WERI-Rb-1 (cell line): Measurements from ENCODE around the gene GALNTL6.

Source experiments
- DNase-seq: peaks from one replicate; pipeline ENCODE4 v3.0.0-alpha.2; 2020
- H3K27ac ChIP-seq: fragments of 250-450 bp; sonication (Bioruptor Pico); 2 replicates; pipeline ENCODE4 v1.5.1; 2020; ENCODE audit warnings: mild to moderate bottlenecking, moderate library complexity
- H3K27me3 ChIP-seq: fragments of 250-450 bp; sonication (Bioruptor Pico); 2 replicates; pipeline ENCODE4 v1.5.1; 2021; ENCODE audit warnings: mild to moderate bottlenecking, low read depth, moderate library complexity; ENCODE audit not compliant: insufficient read depth, severe bottlenecking
- H3K36me3 ChIP-seq: fragments of 250-450 bp; sonication (Bioruptor Pico); 2 replicates; pipeline ENCODE4 v1.5.1; 2020; ENCODE audit warnings: mild to moderate bottlenecking, moderate library complexity
- H3K4me3 ChIP-seq: 2 replicates; pipeline ENCODE4 v1.5.1; 2011; ENCODE audit warnings: low read depth, mild to moderate bottlenecking, control low read depth, low read length
- H3K9me3 ChIP-seq: fragments of 250-450 bp; sonication (Bioruptor Pico); 2 replicates; pipeline ENCODE4 v1.5.1; 2021; ENCODE audit warnings: mild to moderate bottlenecking, moderate library complexity; ENCODE audit not compliant: severe bottlenecking
- TF ChIP-seq, protein P1 (sequence below): IDR thresholded peaks from 2 replicates; pipeline ENCODE4 v1.5.1; 2011; ENCODE audit warnings: low read depth, mild to moderate bottlenecking, control low read depth, inconsistent platforms, low read length

Gene GALNTL6

DNA sequence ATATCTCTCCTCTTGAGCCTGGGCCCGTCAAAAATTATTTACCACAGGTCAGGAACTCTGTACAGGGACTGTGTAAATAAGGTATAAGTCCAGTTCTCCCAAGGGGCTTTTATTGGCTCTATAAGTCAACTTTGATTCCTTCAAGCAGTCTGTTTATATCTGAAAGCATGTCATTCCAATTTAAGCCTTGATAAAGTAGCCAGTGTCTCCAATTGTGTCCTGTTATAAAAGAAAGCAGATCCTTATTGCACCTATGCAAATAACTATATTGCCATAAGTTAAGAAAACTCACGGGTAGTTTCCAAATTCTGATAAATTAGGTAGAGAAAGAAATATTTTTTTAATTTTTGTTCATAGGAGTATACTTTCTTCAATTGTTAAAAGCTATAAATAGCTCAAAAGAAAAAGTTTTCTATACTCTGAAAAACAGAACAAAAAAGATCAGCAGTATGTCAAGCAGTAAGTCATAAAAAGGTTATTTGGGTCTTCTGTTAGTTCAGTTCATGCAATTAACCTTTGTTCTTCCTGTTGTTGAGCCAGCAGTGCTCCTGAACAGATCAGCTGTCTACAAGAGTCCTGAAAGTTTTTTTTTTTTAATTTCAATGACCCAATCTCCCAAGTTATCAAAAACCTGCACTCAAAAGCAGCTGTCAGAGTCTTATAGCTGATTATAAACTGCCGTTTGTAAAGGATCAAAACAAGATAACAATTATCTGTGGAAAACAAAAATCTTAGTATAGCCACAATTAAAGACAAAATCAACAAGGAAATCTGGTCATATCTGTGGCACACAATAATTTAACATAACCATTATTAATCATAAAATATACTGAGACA, 1177.0 kb downstream of the GALNTL6 start:
- H3K27ac ChIP-seq = no peak overlapping the region
- no peak overlapping the region for H3K4me3 ChIP-seq
- no peak for DNase-seq
- no peaks in the 10 kb centered on the region for H3K27me3 ChIP-seq
- H3K36me3 ChIP-seq = no peaks in the 10 kb centered on the region
- peaks cover 8% of the 10 kb centered on the region for H3K9me3 ChIP-seq
- TF ChIP-seq, protein P1, sequence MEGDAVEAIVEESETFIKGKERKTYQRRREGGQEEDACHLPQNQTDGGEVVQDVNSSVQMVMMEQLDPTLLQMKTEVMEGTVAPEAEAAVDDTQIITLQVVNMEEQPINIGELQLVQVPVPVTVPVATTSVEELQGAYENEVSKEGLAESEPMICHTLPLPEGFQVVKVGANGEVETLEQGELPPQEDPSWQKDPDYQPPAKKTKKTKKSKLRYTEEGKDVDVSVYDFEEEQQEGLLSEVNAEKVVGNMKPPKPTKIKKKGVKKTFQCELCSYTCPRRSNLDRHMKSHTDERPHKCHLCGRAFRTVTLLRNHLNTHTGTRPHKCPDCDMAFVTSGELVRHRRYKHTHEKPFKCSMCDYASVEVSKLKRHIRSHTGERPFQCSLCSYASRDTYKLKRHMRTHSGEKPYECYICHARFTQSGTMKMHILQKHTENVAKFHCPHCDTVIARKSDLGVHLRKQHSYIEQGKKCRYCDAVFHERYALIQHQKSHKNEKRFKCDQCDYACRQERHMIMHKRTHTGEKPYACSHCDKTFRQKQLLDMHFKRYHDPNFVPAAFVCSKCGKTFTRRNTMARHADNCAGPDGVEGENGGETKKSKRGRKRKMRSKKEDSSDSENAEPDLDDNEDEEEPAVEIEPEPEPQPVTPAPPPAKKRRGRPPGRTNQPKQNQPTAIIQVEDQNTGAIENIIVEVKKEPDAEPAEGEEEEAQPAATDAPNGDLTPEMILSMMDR = no peak

- Histone ChIP-seq H3K27me3 (no peaks in the 10 kb centered on the region), H3K27ac (no peak overlapping the region), H3K36me3 (no peaks in the 10 kb centered on the region), H3K4me3 (no peak overlapping the region), H3K9me3 (peaks cover 8% of the 10 kb centered on the region)
- TF ChIP-seq, protein P1 = no peak
- DNase-seq = no peak
These were observed 1179.6 kb downstream of the GALNTL6 start for GRCh38 chr4:172992648-172993378.

- DNase-seq = no peak
- H3K27me3 ChIP-seq = no peaks in the 10 kb centered on the region
- H3K9me3 ChIP-seq = no peaks in the 10 kb centered on the region
- no peaks in the 10 kb centered on the region for H3K36me3 ChIP-seq
- H3K4me3 ChIP-seq = no peak overlapping the region
- TF ChIP-seq, protein P1 = no peak
- no peak overlapping the region for H3K27ac ChIP-seq
These were observed 1182.0 kb downstream of the GALNTL6 start for GRCh38 chr4:172995161-172995560.

GRCh38 chr4:172995704-172996103, 1182.5 kb downstream of the GALNTL6 start:
- no peaks in the 10 kb centered on the region for H3K9me3 ChIP-seq
- no peak overlapping the region for H3K27ac ChIP-seq
- TF ChIP-seq, protein P1 = no peak
- H3K4me3 ChIP-seq = no peak overlapping the region
- no peaks in the 10 kb centered on the region for H3K36me3 ChIP-seq
- no peaks in the 10 kb centered on the region for H3K27me3 ChIP-seq
- DNase-seq = no peak

- Histone ChIP-seq H3K4me3 (no peak overlapping the region), H3K27ac (no peak overlapping the region), H3K36me3 (no peaks in the 10 kb centered on the region), H3K9me3 (no peaks in the 10 kb centered on the region), H3K27me3 (no peaks in the 10 kb centered on the region)
- no peak for DNase-seq
- TF ChIP-seq, protein P1 = no peak
These were observed 1183.5 kb downstream of the GALNTL6 start for GRCh38 chr4:172996571-172997216.
